ENCODE data around the gene KCNA4.
"Not testable (repeated sequence)": the region's sequence is repeated elsewhere in the genome, so short reads cannot be mapped to it uniquely, and the experiment has no call there.

The KCNA4 gene

DNA sequence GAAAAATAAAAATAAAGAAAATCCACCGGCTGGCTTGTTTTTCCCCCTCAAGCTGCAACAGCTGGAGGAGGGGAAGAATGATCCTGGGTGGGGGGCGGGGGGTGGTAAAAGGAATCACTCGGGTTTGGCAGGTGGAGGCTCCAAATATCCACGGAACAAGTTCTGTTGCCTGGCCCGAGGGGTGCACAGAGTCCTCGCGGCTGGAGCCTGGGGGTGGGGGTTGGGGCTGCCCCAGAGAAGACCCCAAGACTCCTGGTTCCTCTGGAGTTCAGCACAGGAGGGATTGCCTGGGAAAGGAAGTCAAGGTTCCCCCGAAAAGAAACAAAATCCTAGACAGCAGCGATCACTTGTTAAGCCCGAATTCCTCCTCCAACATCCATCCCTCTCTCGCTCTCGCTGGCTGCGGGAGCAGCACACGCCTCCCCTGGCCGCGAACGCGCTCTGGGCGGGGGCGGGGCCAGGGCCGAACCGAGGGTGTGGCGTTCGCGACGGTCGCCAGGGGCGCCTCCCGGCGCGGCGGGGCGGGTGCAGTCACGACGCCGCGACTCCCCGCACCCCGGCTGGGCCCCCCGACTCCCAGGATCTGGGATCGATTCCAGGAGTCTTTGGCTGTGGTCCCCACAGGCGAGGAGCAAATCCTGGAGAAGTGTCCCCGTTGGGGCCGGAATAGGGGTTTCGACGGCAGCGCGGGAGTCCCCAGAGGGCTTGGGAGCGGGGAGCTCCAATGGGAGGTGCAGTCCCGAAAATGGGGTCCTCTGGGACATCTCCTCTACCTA, at the start of gene KCNA4:
Gene KCNA4 (minus strand): TSS at position 443 of the 776 bp plus-strand sequence. CDS start 4,352 bp downstream, outside the sequence.
- no peak for DNase-seq

DNA sequence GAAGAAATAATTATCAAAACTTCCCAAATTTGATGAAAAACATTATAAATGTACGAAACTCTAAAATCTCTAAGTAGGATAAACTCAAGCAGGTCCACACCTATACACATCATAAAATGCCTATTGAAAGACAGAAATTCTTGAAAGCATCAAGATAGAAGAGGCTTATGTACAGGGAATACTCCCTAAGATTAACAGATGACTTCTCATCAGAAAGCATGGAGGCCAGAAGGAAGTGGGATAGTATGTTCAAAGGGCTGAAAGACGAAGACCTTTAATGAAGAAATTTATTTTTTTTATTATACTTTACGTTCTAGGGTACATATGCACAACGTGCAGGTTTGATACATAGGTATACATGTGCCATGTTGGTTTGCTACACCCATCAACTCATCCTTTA, 45.3 kb upstream of the KCNA4 start:
- no peak for DNase-seq

DNA sequence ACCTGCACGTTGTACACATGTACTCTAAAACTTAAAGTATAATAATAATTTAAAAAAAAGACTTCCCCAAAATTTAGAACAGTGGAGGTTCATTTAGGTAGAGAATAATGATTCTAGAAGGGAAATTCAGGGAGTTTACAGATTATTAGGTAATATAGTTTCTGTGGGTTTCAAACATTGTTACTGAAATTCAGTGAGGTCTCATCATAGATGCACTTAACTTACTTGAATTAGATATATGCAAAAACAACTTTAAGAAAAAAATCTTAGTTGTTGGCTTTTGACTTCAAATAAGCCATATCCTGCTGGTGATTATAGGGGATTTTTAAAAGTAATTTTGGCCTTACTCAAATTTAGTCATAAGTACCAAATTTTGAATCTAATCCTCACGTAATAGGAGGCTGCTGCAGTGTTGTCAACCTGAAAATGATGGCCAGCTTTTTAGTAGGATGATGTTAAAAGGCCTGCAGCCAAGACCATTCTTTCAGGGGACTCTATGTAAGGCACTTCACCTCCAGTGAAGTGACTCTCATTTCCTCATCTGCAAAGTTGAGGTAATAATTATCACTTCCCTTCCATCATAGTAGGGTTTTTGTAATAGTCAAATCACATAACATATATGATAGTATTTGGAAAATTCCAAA, 42.5 kb upstream of the KCNA4 start:
- DNase-seq, result no peak

DNA sequence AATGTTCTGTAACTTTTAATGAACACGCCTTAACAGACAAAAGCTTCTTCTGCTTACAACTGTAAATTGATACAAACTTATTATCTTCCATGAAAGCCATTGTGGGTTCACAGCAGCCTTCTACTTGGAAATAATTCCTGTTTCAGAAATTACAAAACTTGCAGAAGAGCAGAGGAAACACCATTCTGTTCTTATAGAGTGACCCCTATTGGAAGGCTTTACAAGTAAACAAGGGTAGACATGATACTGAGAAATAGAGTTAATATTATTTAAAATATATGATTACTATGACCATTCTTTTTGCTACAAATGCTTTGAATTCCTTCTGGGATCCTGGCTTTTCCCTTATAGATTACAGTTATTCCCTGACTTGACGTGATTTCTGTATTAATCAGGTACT, 32.4 kb upstream of the KCNA4 start:
- DNase-seq, result no peak

DNA sequence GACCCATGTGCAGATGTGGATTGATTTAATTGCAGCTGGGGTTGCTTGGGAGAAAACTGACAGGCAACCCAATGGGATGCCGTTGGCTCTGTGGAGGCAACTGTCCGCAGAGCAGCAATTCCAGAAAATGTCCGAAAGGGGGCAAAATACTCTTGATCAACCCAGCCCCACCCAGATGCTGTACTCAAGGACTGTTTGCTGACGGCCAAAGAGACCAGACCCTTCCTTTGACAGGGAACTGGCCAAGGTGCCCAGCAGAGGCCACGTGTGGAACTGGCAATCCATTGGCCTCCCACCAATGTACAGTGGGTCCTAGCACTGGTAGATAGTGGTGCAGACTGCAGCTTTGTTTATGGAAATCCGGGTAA, 29.7 kb upstream of the KCNA4 start:
- no peak for DNase-seq

DNA sequence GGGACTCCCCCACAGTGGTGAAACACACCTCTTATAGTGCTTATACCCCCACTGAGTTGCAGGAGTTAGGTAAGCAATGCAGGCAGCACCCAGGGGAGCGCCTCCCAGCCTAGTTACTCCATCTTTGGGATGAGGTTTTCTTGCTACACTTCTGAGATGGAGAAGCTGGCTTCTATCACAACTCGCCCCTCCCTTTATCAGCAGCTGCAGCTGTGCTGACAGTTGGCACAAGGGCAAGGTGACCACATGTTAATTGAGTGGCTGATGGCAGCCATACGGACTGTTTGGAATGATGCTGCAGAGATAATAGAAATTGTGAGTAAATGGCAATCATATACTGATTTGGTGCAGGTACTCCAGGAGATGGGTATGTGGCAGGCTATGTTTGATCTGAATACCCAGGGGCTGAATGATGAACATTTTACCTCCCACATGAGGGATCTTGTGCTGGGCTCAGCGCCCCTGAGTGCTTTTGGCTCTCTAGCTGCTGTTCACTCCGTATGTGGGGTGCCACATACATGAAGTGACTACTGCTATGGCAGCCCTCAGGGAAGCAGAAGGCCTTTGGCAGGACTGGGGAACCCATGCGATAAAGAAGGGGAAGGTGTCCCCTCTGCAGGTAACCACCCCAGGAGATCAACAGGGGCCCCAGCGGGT, 29.2 kb upstream of the KCNA4 start:
- DNase-seq, result no peak

DNA sequence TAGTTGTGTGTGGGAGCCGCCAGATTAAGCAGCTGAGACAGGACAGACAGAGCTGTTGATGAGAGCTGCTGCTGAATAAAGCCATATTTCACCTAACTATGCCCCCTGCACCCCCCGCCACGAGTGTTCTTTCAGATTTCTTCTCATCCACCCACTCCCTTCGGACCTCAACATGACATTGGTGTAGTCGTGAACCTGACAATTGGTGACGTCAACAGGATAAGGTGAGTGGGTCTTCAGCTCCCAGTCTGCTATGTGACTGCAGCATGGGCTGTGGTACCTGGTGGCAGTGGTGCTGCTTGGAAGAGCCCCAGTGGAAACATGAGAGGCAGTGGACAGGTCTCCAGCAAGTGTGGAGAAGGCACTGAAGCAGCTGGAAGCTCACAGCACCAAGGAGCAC, 28.3 kb upstream of the KCNA4 start:
- DNase-seq, result no peak

DNA sequence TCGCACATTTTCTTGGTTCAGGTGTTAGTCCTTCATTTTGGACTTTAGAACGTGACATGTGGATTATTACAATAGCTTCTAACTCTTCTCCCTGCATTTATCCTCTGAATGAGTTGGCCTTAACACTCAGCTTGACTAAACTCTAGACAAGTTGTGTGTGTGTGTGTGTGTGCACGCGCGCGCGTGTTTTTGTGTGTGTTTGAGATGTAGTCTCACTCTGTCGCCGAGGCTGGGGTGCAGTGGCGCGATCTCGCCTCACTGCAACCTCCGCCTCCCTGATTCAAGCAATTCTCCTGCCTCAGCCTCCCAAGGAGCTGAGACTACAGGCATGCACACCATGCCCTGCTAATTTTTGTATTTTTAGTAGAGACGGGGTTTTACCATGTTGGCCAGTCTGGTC, 24.3 kb upstream of the KCNA4 start:
- no peak for DNase-seq

DNA sequence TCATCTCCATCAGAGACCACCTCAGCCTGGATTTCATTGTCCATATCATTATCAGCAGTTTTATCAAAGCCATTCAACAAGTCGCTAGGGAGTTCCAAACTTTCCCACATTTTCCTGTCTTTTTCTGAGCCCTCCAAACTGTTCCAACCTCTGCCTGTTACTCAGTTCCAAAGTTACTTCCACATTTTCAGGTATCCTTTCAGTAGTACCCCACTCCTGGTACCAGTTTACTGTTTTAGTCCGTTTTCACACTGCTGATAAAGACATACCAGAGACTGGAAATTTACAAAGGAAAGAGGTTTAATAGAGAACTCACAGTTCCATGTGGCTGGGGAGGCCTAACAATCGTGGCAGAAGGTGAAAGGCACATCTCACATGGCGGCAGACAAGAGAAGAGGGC, 17.9 kb upstream of the KCNA4 start:
- not testable (repeated sequence) for DNase-seq

DNA sequence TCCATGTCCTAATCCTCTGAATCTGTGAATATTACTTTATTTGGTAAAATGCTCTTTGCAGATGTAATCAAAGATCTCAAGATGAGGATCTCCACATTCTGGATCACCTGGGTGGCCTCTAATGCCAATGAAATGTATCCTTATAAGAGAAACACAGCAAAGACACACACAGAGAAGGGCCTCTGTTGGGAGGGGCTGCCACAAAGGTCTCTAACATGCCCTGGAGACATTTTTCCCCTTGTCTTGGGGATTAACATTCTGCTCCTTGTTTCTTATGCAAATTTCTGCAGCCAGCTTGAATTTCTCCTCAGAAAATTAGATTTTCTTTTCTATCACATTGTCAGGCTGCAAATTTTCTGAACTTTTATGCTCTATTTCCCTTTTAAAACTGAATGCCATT, 17.3 kb upstream of the KCNA4 start:
- DNase-seq, result not testable (repeated sequence)

DNA sequence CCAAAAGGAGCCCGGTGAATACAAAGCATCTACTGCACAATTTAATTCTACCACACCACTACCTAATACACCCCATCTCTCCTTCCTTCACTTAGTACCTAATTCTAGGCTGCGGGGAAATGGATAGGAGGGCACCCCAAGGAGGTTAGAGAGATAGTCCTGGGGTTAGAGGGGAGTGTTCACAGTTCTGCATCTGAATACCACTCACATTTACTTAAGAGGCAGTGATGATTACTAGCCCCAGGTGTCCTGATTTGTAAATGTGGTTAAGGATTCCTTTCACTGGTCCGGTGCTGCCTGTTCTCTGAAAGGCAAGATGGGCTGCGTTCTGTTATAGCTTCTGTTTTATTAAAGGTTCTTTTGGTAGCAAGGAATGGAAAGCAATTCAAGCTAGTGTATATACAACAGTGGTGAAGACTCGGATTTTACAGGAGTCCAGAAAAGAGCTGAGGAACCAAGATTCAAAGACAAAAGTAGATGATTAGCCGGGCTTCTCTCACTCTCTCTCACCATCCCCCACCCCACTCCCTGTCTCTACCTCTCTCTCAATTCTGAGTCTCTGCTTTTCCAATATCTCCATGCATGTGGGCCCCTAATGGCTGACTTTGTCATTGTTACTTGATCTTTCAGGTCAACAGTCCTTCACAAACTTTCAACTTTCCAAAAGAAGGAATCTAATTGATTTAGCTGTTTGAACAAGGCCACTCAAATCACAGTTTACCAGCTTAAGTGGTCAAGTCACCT, 8.7 kb upstream of the KCNA4 start:
- DNase-seq, result no peak

DNA sequence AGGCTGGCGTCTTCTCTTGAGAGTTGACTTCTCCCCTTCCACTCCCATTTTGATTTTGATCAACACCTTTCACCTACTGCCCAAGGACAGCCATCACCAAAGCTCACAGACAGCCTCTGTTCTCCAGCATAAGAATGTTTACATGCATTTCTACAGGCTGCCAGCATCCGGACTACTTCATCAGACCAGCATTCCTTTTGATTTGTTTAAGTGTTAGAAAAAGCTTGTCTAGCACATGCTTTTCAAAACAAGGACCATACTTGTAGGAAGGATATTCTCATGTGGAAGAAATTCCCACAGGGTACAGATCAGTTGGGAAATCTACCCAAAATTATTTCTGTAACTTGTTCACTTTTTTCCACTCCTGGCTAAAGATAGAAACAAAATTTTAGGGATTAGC, 6.2 kb upstream of the KCNA4 start:
- no peak for DNase-seq

DNA sequence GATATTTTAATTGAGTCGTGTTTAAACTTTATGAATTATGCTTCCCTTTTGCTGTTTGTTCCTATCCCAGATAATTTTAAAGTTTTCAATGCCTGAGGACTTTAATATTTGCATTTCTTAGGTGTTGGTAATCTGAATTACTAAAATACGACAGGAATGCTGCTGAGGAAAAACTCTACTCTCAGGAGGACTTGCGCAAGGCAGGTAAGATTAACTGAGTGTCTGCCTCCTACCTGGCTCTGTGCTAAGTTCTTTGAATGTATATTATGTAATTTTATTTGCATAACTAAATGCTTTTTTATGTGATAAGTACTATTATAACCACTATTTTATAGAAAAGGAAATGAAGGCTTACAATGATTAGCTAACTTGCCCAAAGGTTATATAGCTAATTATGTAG, 2.7 kb upstream of the KCNA4 start:
- DNase-seq, result no peak

DNA sequence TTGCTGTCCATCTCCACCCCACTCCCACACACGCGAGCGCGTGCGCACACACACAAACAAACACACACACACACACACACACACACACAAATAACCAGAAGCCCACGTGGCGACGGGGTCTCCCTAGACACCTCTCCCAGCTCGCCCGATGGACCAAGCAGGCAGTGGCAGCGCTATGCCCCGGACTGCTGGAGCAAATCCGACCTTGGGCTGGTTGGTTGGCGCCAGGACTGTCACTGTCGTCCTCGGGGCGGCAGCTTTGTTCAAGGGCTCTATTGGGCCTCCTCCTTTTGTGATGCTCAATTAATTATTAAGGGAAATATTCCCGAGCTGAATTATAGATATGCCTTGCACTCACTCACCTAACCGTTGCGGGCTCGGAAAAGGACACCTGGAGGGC, 1.7 kb upstream of the KCNA4 start:
- DNase-seq, result no peak

DNA sequence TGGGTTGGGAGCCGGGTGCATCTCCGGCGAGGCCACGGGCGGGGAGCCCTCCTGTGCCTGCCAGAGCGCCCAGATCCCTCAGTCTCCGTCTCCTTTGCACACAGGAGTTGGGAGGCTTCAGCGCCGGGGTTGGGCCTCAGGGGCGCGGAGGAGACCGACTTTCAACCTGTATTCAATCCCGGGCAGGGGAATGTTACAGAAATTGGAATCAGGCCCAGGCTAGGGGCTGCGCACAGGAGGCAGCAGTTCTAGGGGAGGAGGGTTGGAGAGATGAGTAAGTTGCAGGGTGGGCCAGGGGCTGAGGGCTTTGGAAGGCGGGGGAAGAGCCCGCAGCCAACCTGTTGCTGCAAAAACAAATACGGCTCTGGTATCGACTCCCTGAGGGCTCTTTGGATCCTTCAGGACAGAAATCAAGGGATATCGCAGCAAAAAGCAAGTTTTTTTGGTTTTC, 640 bp upstream of the KCNA4 start:
- DNase-seq, result no peak

DNA sequence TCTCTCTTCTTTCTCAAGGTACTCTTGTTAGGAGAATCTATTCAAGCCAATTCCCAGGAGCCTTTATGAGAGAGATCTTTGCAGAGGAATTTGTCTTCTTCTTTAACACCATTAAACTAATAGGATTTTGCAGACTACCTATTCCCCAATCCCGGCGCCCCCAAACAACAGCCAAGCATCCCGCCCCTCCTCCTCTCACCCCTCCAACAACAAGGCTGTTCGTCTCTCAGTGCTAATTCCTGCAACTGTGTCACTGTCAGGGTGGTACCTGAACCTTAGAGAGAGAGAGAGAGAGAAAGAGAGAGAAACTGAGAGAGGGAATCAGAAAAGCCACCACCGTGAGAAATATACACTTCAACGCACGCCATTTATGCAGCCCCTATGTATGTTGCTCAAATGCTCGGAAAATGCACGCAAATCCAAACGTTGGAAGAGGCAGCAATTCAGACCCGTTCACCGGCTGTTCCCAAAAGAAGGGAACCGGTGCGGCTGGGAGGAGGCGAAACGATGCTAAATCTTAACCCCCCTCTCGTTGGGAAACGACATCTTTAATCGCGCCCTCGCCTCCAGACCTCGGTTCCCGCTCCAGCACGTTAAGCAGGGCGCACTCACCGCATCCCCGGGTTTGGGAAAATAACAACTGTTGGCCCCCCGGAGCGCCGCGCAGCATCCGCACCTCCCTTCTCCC, 961 bp downstream of the KCNA4 start:
- DNase-seq, result no peak

DNA sequence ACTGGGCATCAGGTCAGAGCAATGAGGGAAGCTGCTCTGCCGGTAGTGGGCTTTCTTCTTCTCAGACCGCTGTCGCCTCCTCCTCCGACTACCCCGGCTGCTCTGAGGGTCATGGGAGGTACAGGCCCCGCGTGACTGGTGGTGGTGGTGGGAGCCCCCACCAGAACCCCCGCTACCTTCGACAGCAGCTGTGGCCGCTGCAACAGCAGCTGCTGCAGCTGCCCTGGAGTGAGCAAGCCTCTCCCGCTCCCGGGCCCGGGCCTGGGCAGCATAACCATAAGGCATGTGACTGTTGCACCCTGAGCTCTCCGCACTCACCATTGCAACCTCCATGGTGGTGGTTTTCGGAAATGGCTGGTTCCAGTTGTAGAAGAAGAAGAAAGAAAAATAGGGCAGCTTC, 4.5 kb downstream of the KCNA4 start:
- no peak for DNase-seq

DNA sequence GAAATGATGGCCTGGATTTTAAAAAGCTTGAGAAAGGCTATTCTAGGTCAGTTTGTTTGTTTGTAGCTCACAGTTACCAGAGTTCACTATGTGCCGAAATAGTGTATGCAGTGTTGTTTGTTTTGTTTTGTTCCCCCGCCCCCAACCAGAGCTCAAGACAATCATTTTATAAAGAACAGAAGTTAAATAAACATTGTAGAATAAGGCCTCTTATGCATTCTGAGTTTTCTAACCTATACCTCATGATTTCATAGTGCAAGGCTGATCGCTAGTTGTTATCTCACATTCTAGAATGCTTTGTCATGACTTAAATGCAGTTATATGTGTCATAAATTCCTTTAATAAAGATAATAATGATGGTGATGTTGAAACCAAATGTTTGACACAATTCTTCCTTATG, 7.8 kb downstream of the KCNA4 start:
- no peak for DNase-seq

DNA sequence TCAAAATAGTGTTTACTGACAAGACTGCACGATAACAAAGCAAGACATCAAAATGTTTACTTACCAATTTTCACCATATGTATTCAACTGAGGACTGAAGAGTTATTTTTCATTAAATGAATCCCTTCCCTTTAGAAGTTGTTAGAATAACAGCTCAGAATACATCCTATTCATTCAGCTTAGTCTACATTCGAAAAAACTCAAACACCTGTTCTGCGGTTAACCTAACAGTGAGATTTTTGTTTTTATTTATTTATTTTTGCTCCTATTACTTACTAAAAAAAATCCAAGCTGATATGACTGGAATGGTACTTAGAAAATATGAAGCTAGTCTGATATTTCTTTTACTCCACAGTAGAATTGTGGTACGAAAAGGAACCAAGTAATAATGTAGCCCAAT, 10.0 kb downstream of the KCNA4 start:
- DNase-seq, result no peak

DNA sequence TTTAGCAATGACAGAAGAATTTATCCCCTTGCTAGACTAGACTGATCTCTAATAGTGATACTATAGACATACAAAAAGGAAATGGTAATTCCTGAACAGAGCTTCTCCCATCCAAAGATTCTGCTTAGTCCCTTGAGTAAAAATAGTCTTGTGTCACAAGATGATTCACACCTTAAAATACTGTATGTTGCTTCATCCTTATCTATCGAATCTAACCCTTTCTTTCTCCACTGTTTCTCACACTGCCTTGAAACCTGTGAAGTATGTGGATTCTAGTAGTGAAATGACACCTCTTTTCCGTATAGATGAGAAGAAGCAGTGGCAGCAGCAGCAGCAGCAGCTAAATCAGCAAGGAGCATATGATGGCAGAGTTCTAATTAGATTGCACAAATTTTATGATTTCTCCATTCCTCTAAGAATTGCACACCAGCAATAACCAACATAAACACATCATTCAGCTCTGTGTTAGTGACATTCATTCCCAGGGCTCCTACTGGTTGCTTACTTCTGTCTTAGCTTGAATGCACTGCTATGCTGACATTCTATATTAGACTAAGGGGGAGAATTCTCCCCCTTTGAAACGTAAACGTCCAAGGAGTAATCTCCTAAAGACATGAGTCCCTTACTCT, 14.6 kb downstream of the KCNA4 start:
- DNase-seq, result no peak

DNA sequence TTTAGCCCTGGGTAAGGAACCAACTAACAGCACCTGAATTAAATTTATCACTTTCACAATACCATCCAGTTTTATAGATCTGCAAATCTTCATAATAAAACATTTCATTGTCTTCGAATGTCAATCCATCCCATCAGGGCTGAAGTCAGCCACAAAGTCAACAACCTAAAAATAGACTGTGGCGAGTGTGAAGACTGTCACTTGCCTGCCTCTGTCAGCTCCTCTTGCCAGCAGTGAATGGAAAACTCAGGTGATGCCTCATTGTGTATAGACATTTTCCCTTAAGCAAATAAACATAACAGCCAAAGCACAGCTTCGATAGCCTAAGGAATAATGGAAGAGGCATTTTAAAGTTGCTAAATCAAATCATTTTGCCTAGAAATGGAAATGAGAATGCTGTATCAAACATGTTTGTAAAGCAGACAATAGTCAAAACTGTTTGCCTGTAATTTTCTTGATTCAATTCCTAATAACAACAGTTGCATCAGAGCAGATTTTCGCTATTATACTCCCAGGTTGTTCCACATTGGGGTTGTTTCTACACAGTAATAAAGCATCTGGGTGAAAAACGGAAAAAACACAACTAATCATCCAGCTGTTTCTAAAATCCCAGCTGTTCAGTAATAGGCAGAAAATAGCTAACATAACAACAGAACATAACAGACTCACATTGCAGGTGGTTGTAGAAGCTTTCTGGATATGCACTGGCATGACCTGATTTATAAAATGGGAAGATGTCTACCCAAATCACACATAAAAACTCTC, 15.7 kb downstream of the KCNA4 start:
- no peak for DNase-seq

DNA sequence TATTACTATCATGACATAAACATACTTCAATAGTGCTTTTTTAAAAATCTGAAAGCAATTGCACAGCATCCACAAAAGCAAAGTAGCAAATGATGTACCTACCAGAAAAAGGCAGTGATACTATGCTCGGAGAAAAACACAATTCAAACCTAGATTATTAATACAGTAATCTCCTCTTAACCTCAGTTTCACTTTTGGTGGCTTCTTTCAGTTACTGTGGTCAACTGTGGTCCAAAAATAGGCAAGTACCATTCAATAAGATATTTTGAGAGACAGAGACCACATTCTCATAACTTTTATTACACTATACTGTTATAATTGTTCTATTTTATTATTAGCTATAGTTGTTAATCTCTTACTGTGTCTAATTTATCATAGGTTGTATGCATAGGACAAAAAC, 20.8 kb downstream of the KCNA4 start:
- DNase-seq, result no peak

All from NCI-H2227 treated with DMSO at 0.1 percent for 48 hours (cell line).